ENCODE results near the gene ST3GAL4.
"Not testable (repeated sequence)": the region's sequence is repeated elsewhere in the genome, so short reads cannot be mapped to it uniquely, and the experiment has no call there.

ST3GAL4 gene

GRCh38 chr11:126347751-126348668, 7.5 kb upstream of the ST3GAL4 start:
- peak; percentile 41 for DNase-seq

- no peak for DNase-seq
These were observed 6.5 kb upstream of the ST3GAL4 start for GRCh38 chr11:126348806-126349582.

- no peak for DNase-seq
These were observed 4.7 kb upstream of the ST3GAL4 start for GRCh38 chr11:126350836-126351235.

- no peak for DNase-seq
These were observed 3.3 kb upstream of the ST3GAL4 start for GRCh38 chr11:126352163-126352562.

- DNase-seq, result peak; percentile 27
These were observed 2.3 kb upstream of the ST3GAL4 start for GRCh38 chr11:126352934-126353801.

GRCh38 chr11:126354631-126355323, 709 bp upstream of the ST3GAL4 start:
- DNase-seq, result no peak

GRCh38 chr11:126355926-126356897, 726 bp downstream of the ST3GAL4 start:
- DNase-seq, result peak; percentile 67

GRCh38 chr11:126357055-126357962, 1.8 kb downstream of the ST3GAL4 start:
- DNase-seq, result peak; percentile 43

- DNase-seq, result peak; percentile 45
These were observed 2.7 kb downstream of the ST3GAL4 start for GRCh38 chr11:126357969-126358762.

GRCh38 chr11:126358763-126359160, 3.3 kb downstream of the ST3GAL4 start:
- no peak for DNase-seq

- DNase-seq, result peak; percentile 85
These were observed 4.1 kb downstream of the ST3GAL4 start for GRCh38 chr11:126359431-126360048.

GRCh38 chr11:126360049-126360446, 4.6 kb downstream of the ST3GAL4 start:
- DNase-seq, result no peak

GRCh38 chr11:126361400-126361799, 5.9 kb downstream of the ST3GAL4 start:
- no peak for DNase-seq

- DNase-seq, result no peak
These were observed 7.6 kb downstream of the ST3GAL4 start for GRCh38 chr11:126362879-126363655.

- no peak for DNase-seq
These were observed 8.3 kb downstream of the ST3GAL4 start for GRCh38 chr11:126363706-126364248.

- not testable (repeated sequence) for DNase-seq
These were observed 9.2 kb downstream of the ST3GAL4 start for GRCh38 chr11:126364735-126365134.

GRCh38 chr11:126365508-126365907, 10.0 kb downstream of the ST3GAL4 start:
- DNase-seq, result not testable (repeated sequence)

All from right forelimb (tissue), 1 donor.